ENCODE results near the gene CPNE7. TPM values are rescaled to one million over a fixed set of nuclear protein-coding genes. Genes with fewer than 3 reads are reported as not detected.

The CPNE7 gene
- total and polyA plus RNA-seq, 9 of the 15 experiments (the other 6 are each of a cell fraction or from before 2014, with no cell fraction given): 0.30 to 73.4 (median 32.7) TPM

DNA sequence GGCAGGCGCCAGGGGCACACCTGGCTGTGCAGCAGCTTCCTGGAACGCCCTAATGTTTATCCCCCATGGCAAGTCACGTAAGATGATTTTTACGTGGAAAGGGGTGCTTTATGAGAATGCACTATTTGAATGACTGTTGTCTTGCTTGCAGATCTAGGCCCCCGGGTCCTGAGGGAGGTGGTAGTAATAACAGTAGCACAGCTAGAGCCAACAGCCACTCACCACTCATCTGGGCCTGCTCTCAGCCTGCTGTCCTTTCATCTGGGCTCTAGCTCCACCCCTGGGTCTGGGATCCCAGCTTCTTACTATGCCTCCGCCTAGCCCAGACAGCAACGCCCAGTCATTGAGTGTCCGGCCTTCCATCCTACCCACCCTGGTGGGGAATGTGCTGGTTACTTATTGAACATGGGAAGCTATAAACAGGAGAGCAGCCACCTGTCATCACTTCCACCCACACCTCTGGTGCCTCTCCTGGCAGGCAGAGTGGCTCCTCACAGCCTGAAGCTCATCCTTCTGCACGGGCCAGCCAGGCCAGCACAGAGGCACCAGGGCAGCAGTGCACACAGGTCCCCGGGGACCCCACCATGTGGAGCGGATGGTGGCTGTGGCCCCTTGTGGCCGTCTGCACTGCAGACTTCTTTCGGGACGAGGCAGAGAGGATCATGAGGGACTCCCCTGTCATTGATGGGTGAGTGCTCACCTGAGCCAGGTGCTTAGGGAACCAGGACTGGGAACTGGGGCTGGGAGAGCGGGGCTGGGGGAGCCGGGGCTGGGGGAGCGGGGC, 54.5 kb downstream of the CPNE7 start:
- Histone ChIP-seq H3K9me1 (ENCODE audit: control insufficient read depth, insufficient read depth, low read length) (no peaks in the 10 kb centered on the region), H3K27me3 (ENCODE audit: control insufficient read depth in 2 of 2, insufficient read depth in 2 of 2, low read length in 2 of 2) (peaks cover 28 to 64% of the 10 kb centered on the region in 2 experiments), H3K9me3 (replicated peaks; ENCODE audit: control insufficient read depth, insufficient read depth, low read depth, low read length) (no peaks in the 10 kb centered on the region), H3K4me1 (replicated peaks in 1 of 2; ENCODE audit: control insufficient read depth in 2 of 2, insufficient read depth in 2 of 2, low read length in 2 of 2) (peaks cover 0 to 21% of the 10 kb centered on the region in 2 experiments; a peak in 2 of 5 replicates), H3K27ac (ENCODE audit: extremely low read depth, low read depth, low read length) (no peak overlapping the region), H2AFZ (ENCODE audit: low read depth, low read length) (no peak overlapping the region), H3K79me2 (ENCODE audit: control insufficient read depth, insufficient read depth, low read length) (no peaks in the 10 kb centered on the region), H3K4me2 (ENCODE audit: insufficient read depth, low read length) (no peak overlapping the region), H3K36me3 (ENCODE audit: control insufficient read depth, insufficient read depth, low read length) (no peaks in the 10 kb centered on the region), H3K9ac (ENCODE audit: insufficient read depth in 1 of 2, low read depth in 2 of 2, low read length in 2 of 2) (no peak overlapping the region), H3K4me3 (no peak overlapping the region), H4K20me1 (replicated peaks; ENCODE audit: control insufficient read depth, insufficient read depth, low read length) (no peaks in the 10 kb centered on the region)
- peak; percentile 55 for ATAC-seq
- intact Hi-C loops (cut with micrococcal nuclease) (no loop called here), in situ Hi-C loops (cut with MboI) (no loop called here)
- DNase-seq (ENCODE audit: extremely low read depth in 1 of 4, low spot score in 3 of 4): no peak
- ChIA-PET CTCF (ENCODE audit: low intra/inter-chr PET ratio) (no interaction called here), POLR2A (interaction anchor here (0.6 to 1.5 kb wide), 6 partner anchors 8 to 347 kb away, joined by 3 to 5 read pairs (median 4); partner anchors contain the start of gene CHMP1A)
- WGBS (ENCODE audit: insufficient coverage, low coverage, missing lambda C conversion rate): 20% methylated on average over 13 of the region's 17 CpGs
- no TSS peak for BruUV-seq (replicated peaks)
- FAIRE-seq: no peak
- TF ChIP-seq, protein P1, sequence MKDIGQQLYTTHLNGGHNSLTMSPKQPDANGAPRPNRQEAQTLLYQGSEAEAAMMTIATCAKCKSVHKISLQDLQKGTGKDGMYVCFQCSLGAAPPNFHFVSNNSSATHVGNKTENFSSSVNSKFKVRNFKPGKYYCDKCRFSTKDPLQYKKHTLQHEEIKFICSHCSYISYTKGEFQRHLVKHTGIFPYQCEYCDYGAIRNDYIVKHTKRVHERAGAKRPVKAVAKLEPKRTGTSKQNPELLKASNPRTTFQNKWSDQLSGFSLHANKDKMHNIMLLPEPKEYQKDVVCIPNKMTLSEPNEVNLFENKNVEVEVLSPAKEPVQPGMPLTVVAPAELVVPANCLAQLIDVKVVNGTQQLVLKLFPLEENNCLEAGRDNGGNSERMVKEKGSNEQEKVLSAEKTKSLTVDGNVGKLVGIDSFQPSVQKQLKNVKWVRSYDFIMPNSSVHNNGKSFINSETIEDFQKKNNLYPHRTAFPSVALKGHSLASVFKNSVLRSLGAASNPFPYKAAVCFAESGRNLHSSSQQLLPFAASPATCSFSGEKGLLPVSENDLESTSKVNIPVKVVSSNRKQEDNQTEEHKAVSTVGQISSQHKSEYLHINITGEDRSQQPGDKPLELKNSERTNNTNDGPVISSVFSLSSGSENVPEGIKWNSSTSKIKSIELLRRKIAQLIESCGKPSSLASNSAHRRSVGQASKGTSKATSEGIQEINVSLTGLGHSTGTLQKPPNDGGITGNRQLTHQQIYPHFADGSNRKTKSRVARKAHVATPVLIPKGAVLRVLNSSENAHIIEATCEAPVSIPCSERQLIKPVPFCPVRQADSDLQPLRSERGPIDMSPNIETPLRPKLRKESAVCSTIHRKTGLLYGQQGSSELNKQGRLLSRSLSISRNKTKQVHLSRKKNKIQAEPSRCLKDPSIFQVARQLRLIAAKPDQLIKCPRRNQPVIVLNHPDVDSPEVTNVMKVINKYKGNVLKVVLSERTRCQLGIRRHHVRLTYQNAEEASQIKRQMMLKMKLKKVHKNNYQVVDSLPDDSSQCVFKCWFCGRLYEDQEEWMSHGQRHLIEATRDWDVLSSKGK (CRISPR knock-in tag; IDR thresholded peaks at IDR 0.05): no peak
- no peak for TF ChIP-seq RAD51 (IDR thresholded peaks at IDR 0.05; ENCODE audit: borderline replicate concordance, low read depth)
- no peak for TF ChIP-seq ZNF253 (CRISPR knock-in tag; conservative IDR thresholded peaks at IDR 0.05)
- no peak for TF ChIP-seq ZNF354B (CRISPR knock-in tag; IDR thresholded peaks at IDR 0.05)
- TF ChIP-seq ZNF77 (CRISPR knock-in tag; IDR thresholded peaks at IDR 0.05): no peak
- TF ChIP-seq, protein P2, sequence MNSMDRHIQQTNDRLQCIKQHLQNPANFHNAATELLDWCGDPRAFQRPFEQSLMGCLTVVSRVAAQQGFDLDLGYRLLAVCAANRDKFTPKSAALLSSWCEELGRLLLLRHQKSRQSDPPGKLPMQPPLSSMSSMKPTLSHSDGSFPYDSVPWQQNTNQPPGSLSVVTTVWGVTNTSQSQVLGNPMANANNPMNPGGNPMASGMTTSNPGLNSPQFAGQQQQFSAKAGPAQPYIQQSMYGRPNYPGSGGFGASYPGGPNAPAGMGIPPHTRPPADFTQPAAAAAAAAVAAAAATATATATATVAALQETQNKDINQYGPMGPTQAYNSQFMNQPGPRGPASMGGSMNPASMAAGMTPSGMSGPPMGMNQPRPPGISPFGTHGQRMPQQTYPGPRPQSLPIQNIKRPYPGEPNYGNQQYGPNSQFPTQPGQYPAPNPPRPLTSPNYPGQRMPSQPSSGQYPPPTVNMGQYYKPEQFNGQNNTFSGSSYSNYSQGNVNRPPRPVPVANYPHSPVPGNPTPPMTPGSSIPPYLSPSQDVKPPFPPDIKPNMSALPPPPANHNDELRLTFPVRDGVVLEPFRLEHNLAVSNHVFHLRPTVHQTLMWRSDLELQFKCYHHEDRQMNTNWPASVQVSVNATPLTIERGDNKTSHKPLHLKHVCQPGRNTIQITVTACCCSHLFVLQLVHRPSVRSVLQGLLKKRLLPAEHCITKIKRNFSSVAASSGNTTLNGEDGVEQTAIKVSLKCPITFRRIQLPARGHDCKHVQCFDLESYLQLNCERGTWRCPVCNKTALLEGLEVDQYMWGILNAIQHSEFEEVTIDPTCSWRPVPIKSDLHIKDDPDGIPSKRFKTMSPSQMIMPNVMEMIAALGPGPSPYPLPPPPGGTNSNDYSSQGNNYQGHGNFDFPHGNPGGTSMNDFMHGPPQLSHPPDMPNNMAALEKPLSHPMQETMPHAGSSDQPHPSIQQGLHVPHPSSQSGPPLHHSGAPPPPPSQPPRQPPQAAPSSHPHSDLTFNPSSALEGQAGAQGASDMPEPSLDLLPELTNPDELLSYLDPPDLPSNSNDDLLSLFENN (IDR thresholded peaks at IDR 0.05; ENCODE audit: low read depth in 2 of 2, low read length in 2 of 2): no peak
- TF ChIP-seq, protein P3, sequence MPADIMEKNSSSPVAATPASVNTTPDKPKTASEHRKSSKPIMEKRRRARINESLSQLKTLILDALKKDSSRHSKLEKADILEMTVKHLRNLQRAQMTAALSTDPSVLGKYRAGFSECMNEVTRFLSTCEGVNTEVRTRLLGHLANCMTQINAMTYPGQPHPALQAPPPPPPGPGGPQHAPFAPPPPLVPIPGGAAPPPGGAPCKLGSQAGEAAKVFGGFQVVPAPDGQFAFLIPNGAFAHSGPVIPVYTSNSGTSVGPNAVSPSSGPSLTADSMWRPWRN (IDR thresholded peaks at IDR 0.05; ENCODE audit: low read depth): no peak
- TF ChIP-seq MEF2A (IDR thresholded peaks at IDR 0.05; ENCODE audit: control insufficient read depth, low read depth, low read length): no peak
- TF ChIP-seq LARP7 (IDR thresholded peaks at IDR 0.05): no peak
- no peak for TF ChIP-seq POLR2H (tag; IDR thresholded peaks at IDR 0.05; ENCODE audit: low read depth)
- TF ChIP-seq CHD1 (IDR thresholded peaks at IDR 0.05; ENCODE audit: low read length): no peak
- TF ChIP-seq, protein P4, sequence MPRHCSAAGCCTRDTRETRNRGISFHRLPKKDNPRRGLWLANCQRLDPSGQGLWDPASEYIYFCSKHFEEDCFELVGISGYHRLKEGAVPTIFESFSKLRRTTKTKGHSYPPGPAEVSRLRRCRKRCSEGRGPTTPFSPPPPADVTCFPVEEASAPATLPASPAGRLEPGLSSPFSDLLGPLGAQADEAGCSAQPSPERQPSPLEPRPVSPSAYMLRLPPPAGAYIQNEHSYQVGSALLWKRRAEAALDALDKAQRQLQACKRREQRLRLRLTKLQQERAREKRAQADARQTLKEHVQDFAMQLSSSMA (CRISPR knock-in tag; IDR thresholded peaks at IDR 0.05): no peak

All from K562 (cell line).